ENCODE data around the gene CAV2.
A peak's percentile ranks its signal among the peaks of the same experiment; 100 is the strongest.

The CAV2 gene

DNA sequence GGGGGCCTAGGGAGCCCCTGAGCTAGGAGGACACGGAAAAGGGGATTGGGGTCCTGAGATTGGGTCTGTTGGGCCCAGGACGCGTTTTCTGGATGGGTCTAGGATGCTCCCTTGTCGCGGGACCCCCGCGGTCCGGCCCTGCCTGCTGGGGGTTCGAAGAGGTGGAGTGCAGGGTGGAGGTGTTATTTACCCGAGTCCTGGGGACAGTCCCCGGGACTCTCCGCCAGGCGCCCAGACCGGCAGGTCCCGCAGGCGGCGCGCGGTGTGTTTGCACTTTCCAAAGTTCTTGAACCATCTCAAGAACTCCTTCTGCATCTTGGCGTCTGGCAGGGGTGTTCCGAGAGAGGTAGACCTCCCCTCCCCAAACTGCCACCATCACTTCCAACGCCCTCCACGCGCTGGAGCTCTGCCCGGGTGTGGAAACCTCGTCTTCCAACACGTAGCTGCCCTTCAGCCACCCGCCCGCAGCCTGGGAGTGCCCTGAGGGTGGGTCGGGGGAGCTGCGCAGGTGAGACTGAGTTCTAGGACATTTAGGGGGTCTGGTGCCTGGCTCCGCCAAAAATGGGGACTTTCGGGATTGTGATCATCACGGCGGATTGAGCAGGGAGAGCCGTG lies 25.9 kb downstream of the CAV2 start:
- no peak for DNase-seq

- DNase-seq, result peak; percentile 76
Observed at GRCh38 chr7:116525913-116526861, 26.6 kb downstream of the CAV2 start.

GRCh38 chr7:116526897-116527296 lies 27.4 kb downstream of the CAV2 start:
- no peak for DNase-seq

DNA sequence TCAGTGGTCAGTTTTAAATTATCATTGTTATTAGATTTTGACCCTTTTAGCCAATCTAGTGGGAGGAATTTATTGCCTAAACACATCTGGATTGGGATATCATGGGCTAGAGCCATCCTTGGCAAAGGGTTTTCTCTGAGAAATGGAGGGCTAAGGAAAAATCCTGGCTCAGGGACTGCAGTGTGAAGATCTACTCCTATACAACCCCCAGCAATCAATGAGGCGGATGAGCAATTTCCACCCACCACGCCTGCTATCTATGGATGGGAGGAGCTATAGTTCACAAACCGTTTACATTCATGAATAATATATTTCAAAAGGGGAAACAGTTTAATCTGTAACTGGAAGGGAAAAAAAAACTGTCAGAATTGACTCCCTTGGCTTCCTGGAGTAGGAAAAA lies 28.0 kb downstream of the CAV2 start:
- DNase-seq, result no peak

DNA sequence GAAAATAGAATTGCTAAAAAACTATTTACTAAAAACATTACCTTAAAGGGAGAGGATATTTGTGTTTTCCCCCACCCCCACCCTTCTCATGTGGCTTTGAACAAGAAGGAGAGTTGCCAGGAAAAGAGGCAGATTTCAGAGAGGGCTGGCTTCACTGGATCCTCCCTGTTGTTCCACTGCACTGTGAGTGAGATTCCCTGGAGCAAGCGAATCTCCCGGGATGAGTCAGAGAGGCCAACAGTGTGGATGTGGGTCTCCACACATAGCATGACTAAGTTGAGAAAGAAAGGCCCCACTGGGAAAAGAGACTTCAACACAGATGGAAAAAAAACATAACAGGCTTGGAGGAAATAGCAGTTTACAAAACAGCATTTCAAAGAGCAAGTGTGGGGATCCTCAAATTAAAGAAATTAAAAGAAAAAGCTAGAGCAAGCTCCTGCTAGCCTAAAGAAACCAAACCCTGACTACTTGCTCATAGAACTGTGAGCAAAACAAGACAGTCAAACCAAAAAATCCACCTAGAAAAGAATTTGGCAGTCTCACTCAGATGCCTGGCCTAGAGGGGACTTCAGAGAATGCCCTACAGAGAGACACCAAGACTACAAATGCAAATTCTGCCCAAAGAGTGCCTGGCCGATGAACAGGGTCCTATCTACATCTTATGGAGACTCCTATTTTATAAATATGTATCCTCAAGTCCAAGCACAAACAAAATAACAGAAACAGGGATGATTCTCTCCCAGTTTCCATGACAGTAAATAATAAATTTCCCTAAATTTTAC lies 28.7 kb downstream of the CAV2 start:
- peak; percentile 88 for DNase-seq

GRCh38 chr7:116529250-116529649 lies 29.7 kb downstream of the CAV2 start:
- DNase-seq, result no peak

GRCh38 chr7:116530107-116530820 lies 30.7 kb downstream of the CAV2 start:
- no peak for DNase-seq

DNA sequence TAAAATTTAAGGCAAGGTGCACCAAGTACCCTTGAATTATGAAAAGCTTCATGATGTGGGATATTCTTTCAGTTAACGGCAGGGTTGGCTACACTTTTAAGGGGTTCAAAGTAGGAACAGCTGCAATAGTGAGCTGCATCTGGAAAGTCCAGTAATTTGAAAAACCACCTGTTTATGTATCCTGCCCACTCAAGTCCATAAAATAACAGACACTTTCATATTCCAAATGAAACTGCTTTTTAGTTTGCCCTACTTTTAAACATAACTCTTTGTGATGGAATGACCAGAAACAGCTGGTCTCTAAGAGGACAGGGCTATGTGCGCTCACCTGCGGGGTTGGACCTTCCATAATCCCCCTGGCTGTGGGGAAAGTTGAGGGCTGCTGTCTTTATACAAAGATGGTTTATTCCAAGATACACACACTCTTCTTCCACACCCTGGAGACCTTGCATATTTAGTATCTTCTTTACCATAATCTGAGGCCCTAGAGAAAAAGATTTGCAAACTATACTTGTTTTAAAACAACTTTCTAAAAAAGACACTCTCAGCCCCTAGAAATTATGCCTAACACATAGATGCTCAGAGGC lies 32.7 kb downstream of the CAV2 start:
- no peak for DNase-seq

DNA sequence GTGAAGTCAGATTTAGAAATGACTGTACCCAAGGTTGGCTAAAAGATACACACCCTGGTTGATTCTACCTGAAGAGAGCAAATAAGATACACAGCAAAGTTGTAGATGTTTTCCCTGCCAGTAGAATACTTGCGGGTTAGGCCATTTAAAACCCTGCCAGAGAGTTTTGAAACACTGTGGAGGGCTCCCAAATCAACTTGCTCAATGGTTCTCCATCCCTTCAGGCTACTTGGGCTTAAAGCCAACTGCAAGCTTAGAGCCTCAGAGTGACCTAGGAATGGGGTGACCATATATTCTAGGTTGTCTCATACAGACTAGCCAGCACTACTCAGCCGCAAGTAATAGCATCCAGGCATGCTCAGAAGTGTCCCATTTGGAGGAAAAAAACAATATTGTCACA lies 35.3 kb downstream of the CAV2 start:
- no peak for DNase-seq

DNA sequence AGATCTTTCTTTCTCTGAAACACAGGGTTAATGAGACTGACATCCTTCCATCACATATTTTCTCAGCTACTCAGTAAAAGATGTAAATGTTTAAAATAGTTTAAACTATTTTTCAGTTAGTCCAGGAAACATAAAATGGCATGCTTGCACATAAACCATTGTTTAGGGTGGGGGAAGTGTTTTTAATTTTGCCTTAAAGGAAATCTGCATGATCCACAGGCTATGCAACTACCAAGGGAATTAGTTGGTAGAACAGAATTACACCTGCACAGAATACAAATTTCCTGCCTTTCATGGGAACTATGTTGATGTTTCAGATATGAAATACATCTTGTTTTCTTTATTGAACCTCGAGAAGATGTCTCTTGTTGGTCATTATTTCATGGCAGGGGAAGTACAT lies 35.9 kb downstream of the CAV2 start:
- DNase-seq, result no peak

GRCh38 chr7:116538138-116538537 lies 38.6 kb downstream of the CAV2 start:
- DNase-seq, result no peak

- no peak for DNase-seq
Observed at GRCh38 chr7:116539879-116540278, 40.3 kb downstream of the CAV2 start.

DNA sequence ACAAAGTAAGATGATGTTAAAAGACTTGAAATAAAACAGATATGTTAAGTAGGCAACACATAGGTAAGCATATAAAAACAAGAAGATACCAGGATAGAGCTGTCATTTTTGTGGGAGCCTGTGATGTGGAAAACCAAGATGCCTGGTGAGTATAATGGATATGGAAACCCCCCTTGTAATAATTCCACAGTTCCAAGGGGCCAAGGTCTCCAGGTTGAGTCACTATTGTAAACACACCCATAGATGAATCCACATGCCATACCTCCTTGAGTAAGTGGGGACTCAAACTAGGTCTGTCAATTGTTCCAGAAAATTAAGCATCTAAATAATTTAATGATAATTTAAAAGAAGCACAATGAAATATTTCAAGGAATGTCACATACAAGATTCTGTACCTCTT lies 41.2 kb downstream of the CAV2 start:
- no peak for DNase-seq

GRCh38 chr7:116541951-116542350 lies 42.4 kb downstream of the CAV2 start:
- DNase-seq, result no peak

DNA sequence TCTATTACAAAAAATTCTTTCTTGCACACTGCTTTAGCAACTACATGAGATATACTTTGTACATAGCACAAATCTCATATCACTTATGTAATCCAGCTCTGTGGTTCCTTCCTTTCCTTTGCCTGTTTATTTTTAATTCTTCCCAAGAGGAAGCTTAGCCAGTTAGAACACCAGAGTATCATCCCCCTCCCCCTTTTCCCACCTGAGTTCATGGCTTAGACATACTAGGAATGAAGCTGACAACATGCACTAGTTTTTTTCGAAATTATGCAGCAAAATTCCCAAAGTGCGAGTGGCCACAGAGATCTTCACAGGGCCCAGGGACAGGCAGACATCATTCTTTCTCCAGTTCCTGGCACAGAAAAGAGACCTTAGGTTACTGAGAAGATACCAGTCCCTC lies 43.1 kb downstream of the CAV2 start:
- DNase-seq, result no peak

GRCh38 chr7:116543664-116544063 lies 44.1 kb downstream of the CAV2 start:
- DNase-seq, result peak; percentile 46

GRCh38 chr7:116544487-116544886 lies 44.9 kb downstream of the CAV2 start:
- DNase-seq, result no peak

- no peak for DNase-seq
Observed at GRCh38 chr7:116545411-116545993, 46.0 kb downstream of the CAV2 start.

GRCh38 chr7:116546054-116546453 lies 46.5 kb downstream of the CAV2 start:
- DNase-seq, result no peak

DNA sequence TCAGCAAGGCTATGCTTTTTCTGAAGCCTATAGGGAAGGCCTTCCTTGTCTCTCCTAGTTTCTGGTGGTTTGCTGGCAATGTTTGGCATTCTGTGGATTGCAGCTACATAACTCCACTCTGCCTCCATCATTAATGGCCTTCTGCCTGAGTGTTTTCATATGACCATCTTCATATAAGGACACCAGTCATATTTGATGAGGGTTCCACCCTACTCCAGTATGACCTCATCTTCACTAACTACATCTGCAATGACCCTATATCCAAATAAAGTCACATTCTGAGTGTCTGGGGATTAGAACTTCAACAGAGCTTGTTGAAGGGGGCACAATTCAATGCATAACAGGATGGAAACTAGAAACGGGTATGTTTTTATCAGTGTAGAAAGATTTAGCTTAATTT lies 47.4 kb downstream of the CAV2 start:
- no peak for DNase-seq

- no peak for DNase-seq
Observed at GRCh38 chr7:116547347-116547746, 47.8 kb downstream of the CAV2 start.

DNA sequence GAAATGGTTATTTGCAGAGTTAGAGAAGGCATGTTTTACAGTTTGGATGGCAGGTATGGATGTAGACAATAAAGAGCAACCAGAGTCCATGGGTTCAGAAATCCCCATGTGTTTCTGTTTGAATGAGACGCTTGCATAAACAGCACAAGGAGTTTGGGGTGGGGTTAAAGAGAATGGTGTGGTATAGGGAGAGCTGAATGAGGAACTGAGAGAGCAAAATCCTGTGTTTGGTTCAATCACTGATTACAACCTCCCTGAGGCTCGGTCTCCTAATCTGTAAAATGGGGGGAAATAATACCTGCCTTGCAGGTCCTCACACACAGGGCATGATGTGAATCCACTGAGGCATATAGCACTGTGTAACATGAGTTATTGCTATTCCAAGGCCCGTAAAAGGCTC lies 49.0 kb downstream of the CAV2 start:
- no peak for DNase-seq

Data from amniotic stem cell (primary cell).